ENCODE results near the gene HLA-DOA. TPM values are rescaled to one million over a fixed set of nuclear protein-coding genes. Genes with fewer than 3 reads are reported as not detected.

Gene HLA-DOA
- total and polyA plus RNA-seq, 10 of the 15 experiments (the other 5 are each of a cell fraction or from before 2014, with no cell fraction given), result 8.8 to 108 (median 58.3) TPM

- no peak for TF ChIP-seq NFXL1 (IDR thresholded peaks at IDR 0.05; ENCODE audit: borderline replicate concordance)
- TF ChIP-seq TCF12 (IDR thresholded peaks at IDR 0.05; ENCODE audit: low read depth, low read length), result no peak
- TF ChIP-seq, protein P1, sequence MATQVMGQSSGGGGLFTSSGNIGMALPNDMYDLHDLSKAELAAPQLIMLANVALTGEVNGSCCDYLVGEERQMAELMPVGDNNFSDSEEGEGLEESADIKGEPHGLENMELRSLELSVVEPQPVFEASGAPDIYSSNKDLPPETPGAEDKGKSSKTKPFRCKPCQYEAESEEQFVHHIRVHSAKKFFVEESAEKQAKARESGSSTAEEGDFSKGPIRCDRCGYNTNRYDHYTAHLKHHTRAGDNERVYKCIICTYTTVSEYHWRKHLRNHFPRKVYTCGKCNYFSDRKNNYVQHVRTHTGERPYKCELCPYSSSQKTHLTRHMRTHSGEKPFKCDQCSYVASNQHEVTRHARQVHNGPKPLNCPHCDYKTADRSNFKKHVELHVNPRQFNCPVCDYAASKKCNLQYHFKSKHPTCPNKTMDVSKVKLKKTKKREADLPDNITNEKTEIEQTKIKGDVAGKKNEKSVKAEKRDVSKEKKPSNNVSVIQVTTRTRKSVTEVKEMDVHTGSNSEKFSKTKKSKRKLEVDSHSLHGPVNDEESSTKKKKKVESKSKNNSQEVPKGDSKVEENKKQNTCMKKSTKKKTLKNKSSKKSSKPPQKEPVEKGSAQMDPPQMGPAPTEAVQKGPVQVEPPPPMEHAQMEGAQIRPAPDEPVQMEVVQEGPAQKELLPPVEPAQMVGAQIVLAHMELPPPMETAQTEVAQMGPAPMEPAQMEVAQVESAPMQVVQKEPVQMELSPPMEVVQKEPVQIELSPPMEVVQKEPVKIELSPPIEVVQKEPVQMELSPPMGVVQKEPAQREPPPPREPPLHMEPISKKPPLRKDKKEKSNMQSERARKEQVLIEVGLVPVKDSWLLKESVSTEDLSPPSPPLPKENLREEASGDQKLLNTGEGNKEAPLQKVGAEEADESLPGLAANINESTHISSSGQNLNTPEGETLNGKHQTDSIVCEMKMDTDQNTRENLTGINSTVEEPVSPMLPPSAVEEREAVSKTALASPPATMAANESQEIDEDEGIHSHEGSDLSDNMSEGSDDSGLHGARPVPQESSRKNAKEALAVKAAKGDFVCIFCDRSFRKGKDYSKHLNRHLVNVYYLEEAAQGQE (IDR thresholded peaks at IDR 0.05; ENCODE audit: low read depth, low read length), result no peak
- no peak for TF ChIP-seq NR2C1 (IDR thresholded peaks at IDR 0.05)
Measured at GRCh38 chr6:33049323-33050013, 40.1 kb upstream of the HLA-DOA start (continued).

GRCh38 chr6:33040157-33040556, 30.8 kb upstream of the HLA-DOA start:
- 0% methylated on average over 2 of the region's 2 CpGs for WGBS (ENCODE audit: insufficient coverage, insufficient replicate concordance, low lambda C conversion rate, missing lambda C conversion rate)
- H3K9me3 ChIP-seq (replicated peaks; ENCODE audit: control insufficient read depth, insufficient read depth, low read length), result peaks cover 2% of the 10 kb centered on the region
- no peak overlapping the region for H3K4me3 ChIP-seq
- DNase-seq (ENCODE audit: low read depth, low spot score) (peak; percentile 41), FAIRE-seq (peak; percentile 89), ATAC-seq (peak; percentile 91)
- intact Hi-C loops (cut with micrococcal nuclease; ENCODE audit: unreplicated experiment) (no loop called here), in situ Hi-C loops (cut with MboI) (no loop called here)
- no peaks in the 10 kb centered on the region for H3K79me2 ChIP-seq (ENCODE audit: control insufficient read depth, insufficient read depth, low read length)
- no peaks in the 10 kb centered on the region for H3K36me3 ChIP-seq (ENCODE audit: control insufficient read depth in 2 of 2, insufficient read depth in 2 of 2, low read length in 1 of 2)
- SMC1A ChIA-PET (ENCODE audit: uncharacterized antibody, unreplicated experiment), result interaction anchor here (0.8 to 1.5 kb wide), 8 partner anchors 8 to 33 kb away, joined by 3 to 6 read pairs (median 4); partner anchors contain the start of gene HLA-DPA1
- H3K9ac ChIP-seq (ENCODE audit: control insufficient read depth, insufficient read depth, low read length), result no peak overlapping the region
- RAD21 ChIA-PET (ENCODE audit: unreplicated experiment), result no interaction called here
- peaks cover 7% of the 10 kb centered on the region; the same call in 1 of the 2 replicates for H3K4me1 ChIP-seq (ENCODE audit: control insufficient read depth, insufficient read depth, low read length)
- POLR2A ChIA-PET, result interaction anchor here (1.2 to 2.3 kb wide), 5 partner anchors 9 to 210 kb away, joined by 4 to 12 read pairs (median 7); partner anchors contain the start of gene HLA-DPB1
- H4K20me1 ChIP-seq (ENCODE audit: control insufficient read depth, insufficient read depth), result no peaks in the 10 kb centered on the region
- no peak overlapping the region for H3K4me2 ChIP-seq (ENCODE audit: control insufficient read depth, insufficient read depth)
- H3K27me3 ChIP-seq (replicated peaks in 1 of 2; ENCODE audit: control insufficient read depth in 2 of 2, insufficient read depth in 2 of 2, low read length in 1 of 2), result no peaks in the 10 kb centered on the region
- H2AFZ ChIP-seq (ENCODE audit: control insufficient read depth, low read depth, low read length), result peak overlapping the region; percentile 23; the same call in 1 of the 2 replicates
- no TSS peak for BruUV-seq (replicated peaks)
- H3K27ac ChIP-seq (ENCODE audit: control insufficient read depth, insufficient read depth), result no peak overlapping the region
- CTCF ChIA-PET, result interaction anchor here (1.2 to 1.7 kb wide), 2 partner anchors 10 to 26 kb away, joined by 3 to 23 read pairs; no protein-coding TSS in a partner anchor
- TF ChIP-seq ELK1 (IDR thresholded peaks at IDR 0.05; ENCODE audit: low read depth, low read length), result no peak
- TF ChIP-seq, protein P2, sequence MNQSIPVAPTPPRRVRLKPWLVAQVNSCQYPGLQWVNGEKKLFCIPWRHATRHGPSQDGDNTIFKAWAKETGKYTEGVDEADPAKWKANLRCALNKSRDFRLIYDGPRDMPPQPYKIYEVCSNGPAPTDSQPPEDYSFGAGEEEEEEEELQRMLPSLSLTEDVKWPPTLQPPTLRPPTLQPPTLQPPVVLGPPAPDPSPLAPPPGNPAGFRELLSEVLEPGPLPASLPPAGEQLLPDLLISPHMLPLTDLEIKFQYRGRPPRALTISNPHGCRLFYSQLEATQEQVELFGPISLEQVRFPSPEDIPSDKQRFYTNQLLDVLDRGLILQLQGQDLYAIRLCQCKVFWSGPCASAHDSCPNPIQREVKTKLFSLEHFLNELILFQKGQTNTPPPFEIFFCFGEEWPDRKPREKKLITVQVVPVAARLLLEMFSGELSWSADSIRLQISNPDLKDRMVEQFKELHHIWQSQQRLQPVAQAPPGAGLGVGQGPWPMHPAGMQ (IDR thresholded peaks at IDR 0.05; ENCODE audit: borderline replicate concordance), result no peak
- TF ChIP-seq, protein P3, sequence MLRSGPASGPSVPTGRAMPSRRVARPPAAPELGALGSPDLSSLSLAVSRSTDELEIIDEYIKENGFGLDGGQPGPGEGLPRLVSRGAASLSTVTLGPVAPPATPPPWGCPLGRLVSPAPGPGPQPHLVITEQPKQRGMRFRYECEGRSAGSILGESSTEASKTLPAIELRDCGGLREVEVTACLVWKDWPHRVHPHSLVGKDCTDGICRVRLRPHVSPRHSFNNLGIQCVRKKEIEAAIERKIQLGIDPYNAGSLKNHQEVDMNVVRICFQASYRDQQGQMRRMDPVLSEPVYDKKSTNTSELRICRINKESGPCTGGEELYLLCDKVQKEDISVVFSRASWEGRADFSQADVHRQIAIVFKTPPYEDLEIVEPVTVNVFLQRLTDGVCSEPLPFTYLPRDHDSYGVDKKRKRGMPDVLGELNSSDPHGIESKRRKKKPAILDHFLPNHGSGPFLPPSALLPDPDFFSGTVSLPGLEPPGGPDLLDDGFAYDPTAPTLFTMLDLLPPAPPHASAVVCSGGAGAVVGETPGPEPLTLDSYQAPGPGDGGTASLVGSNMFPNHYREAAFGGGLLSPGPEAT (IDR thresholded peaks at IDR 0.05; ENCODE audit: low read depth), result no peak
- TF ChIP-seq YY1 (IDR thresholded peaks at IDR 0.05; ENCODE audit: low read depth, low read length), result peak; percentile 17; the same call in 1 of the 2 replicates
- TF ChIP-seq ZZZ3 (IDR thresholded peaks at IDR 0.05; ENCODE audit: control insufficient read depth, insufficient read length, low read depth), result no peak
- TF ChIP-seq CHD1 (IDR thresholded peaks at IDR 0.05; ENCODE audit: low read depth, low read length), result no peak
- no peak for TF ChIP-seq EP300 (IDR thresholded peaks at IDR 0.05; ENCODE audit: borderline replicate concordance in 1 of 2, control insufficient read depth in 1 of 2, low read depth in 2 of 2, low read length in 2 of 2)
- TF ChIP-seq RBBP5 (conservative IDR thresholded peaks at IDR 0.05), result no peak
- no peak for TF ChIP-seq BMI1 (IDR thresholded peaks at IDR 0.05; ENCODE audit: borderline replicate concordance)
